ENCODE data around the gene SSBP2.

Gene SSBP2

GRCh38 chr5:81657386-81657785, 93.5 kb downstream of the SSBP2 start:
- in situ Hi-C loops (cut with MboI; ENCODE audit: low pct_unique_long_range_greater_than_20kb, low sequenced_read_pairs, unreplicated experiment) = no loop called here
- no peak for TF ChIP-seq CTCF (IDR thresholded peaks at IDR 0.05; ENCODE audit: extremely low read depth, insufficient read depth, missing control alignments)
- no peak for DNase-seq (ENCODE audit: low spot score)

- TF ChIP-seq CTCF (IDR thresholded peaks at IDR 0.05; ENCODE audit: extremely low read depth, insufficient read depth, missing control alignments) = no peak
- no peak for DNase-seq (ENCODE audit: low spot score)
- in situ Hi-C loops (cut with MboI; ENCODE audit: low pct_unique_long_range_greater_than_20kb, low sequenced_read_pairs, unreplicated experiment) = no loop called here
Observed at GRCh38 chr5:81656783-81657182, 94.1 kb downstream of the SSBP2 start.

- TF ChIP-seq CTCF (IDR thresholded peaks at IDR 0.05; ENCODE audit: extremely low read depth, insufficient read depth, missing control alignments) = no peak
- in situ Hi-C loops (cut with MboI; ENCODE audit: low pct_unique_long_range_greater_than_20kb, low sequenced_read_pairs, unreplicated experiment) = no loop called here
- no peak for DNase-seq (ENCODE audit: low spot score)
Observed at GRCh38 chr5:81650987-81651386, 99.9 kb downstream of the SSBP2 start.

GRCh38 chr5:81646469-81646995, 104.4 kb downstream of the SSBP2 start:
- TF ChIP-seq CTCF (IDR thresholded peaks at IDR 0.05; ENCODE audit: extremely low read depth, insufficient read depth, missing control alignments) = no peak
- in situ Hi-C loops (cut with MboI; ENCODE audit: low pct_unique_long_range_greater_than_20kb, low sequenced_read_pairs, unreplicated experiment) = no loop called here
- no peak for DNase-seq (ENCODE audit: low spot score)

GRCh38 chr5:81642210-81642609, 108.7 kb downstream of the SSBP2 start:
- TF ChIP-seq CTCF (IDR thresholded peaks at IDR 0.05; ENCODE audit: extremely low read depth, insufficient read depth, missing control alignments) = no peak
- in situ Hi-C loops (cut with MboI; ENCODE audit: low pct_unique_long_range_greater_than_20kb, low sequenced_read_pairs, unreplicated experiment) = no loop called here
- no peak for DNase-seq (ENCODE audit: low spot score)

GRCh38 chr5:81639556-81639955, 111.3 kb downstream of the SSBP2 start:
- DNase-seq (ENCODE audit: low spot score) = no peak
- TF ChIP-seq CTCF (IDR thresholded peaks at IDR 0.05; ENCODE audit: extremely low read depth, insufficient read depth, missing control alignments) = no peak
- in situ Hi-C loops (cut with MboI; ENCODE audit: low pct_unique_long_range_greater_than_20kb, low sequenced_read_pairs, unreplicated experiment) = no loop called here

GRCh38 chr5:81638471-81638870, 112.4 kb downstream of the SSBP2 start:
- in situ Hi-C loops (cut with MboI; ENCODE audit: low pct_unique_long_range_greater_than_20kb, low sequenced_read_pairs, unreplicated experiment) = no loop called here
- TF ChIP-seq CTCF (IDR thresholded peaks at IDR 0.05; ENCODE audit: extremely low read depth, insufficient read depth, missing control alignments) = no peak
- DNase-seq (ENCODE audit: low spot score) = no peak
